GM10248 (cell line): ENCODE measurements around the gene DOHH.

ENCODE experiments used
- CTCF ChIA-PET: fragments of 300-600 bp; sonication (Branson Sonifier 250); formaldehyde crosslinking; extraction: SDS; loops from one replicate; lab custom pipeline; 2021; ENCODE audit warnings: antibody characterized with exemption; lab: Yijun Ruan, JAX
- POLR2A ChIA-PET: fragments of 350-650 bp; sonication (Branson Sonifier 250); formaldehyde crosslinking; extraction: SDS; loops from one replicate; lab custom pipeline; 2020; ENCODE audit warnings: antibody characterized with exemption; lab: Yijun Ruan, JAX
- DNase-seq: peaks from one replicate; pipeline ENCODE4 v3.0.0; 2012; ENCODE audit errors: extremely low spot score
- CTCF ChIP-seq: IDR thresholded peaks from 2 replicates; pipeline ENCODE4 v1.5.1; 2012; ENCODE audit warnings: mild to moderate bottlenecking, low read depth; ENCODE audit errors: extremely low read depth, missing control alignments, control extremely low read depth

DOHH gene

GRCh38 chr19:3545669-3546034 lies 45.2 kb upstream of the DOHH start:
- no peak for DNase-seq
- CTCF ChIA-PET, result interaction anchor here (0.8 to 3.9 kb wide), 21 partner anchors 11 to 168 kb away, joined by 3 to 68 read pairs (median 4); partner anchors contain the start of gene MFSD12
- TF ChIP-seq CTCF, result no peak
- POLR2A ChIA-PET, result no interaction called here

GRCh38 chr19:3544742-3545668 lies 44.5 kb upstream of the DOHH start:
- POLR2A ChIA-PET, result no interaction called here
- peak; percentile 89 for DNase-seq
- CTCF ChIA-PET, result interaction anchor here (0.7 to 3.9 kb wide), 32 partner anchors 10 to 205 kb away, joined by 3 to 68 read pairs (median 4); partner anchors contain the start of genes MFSD12, PIP5K1C and TJP3
- TF ChIP-seq CTCF, result peak; percentile 99

- POLR2A ChIA-PET, result no interaction called here
- DNase-seq, result no peak
- no peak for TF ChIP-seq CTCF
- CTCF ChIA-PET, result interaction anchor here (1.1 to 3.9 kb wide), 14 partner anchors 12 to 164 kb away, joined by 3 to 68 read pairs (median 7); partner anchors contain the start of genes MFSD12 and TJP3
Observed at GRCh38 chr19:3544058-3544376, 43.5 kb upstream of the DOHH start.

- ChIA-PET POLR2A (interaction anchor here (0.6 kb wide), 1 partner anchor 11 kb away, joined by 4 read pairs; no protein-coding TSS in a partner anchor), CTCF (interaction anchor here (1.2 to 3.9 kb wide), 8 partner anchors 11 to 82 kb away, joined by 3 to 24 read pairs (median 9); no protein-coding TSS in a partner anchor)
- no peak for DNase-seq
- no peak for TF ChIP-seq CTCF
Observed at GRCh38 chr19:3543150-3544057, 42.9 kb upstream of the DOHH start.

- ChIA-PET CTCF (no interaction called here), POLR2A (no interaction called here)
- no peak for DNase-seq
- TF ChIP-seq CTCF, result no peak
Observed at GRCh38 chr19:3539756-3540118, 39.3 kb upstream of the DOHH start.

- DNase-seq, result no peak
- no peak for TF ChIP-seq CTCF
- ChIA-PET CTCF (no interaction called here), POLR2A (no interaction called here)
Observed at GRCh38 chr19:3538965-3539755, 38.7 kb upstream of the DOHH start, which contains the start of gene TEKTIP1. TSS of gene TEKTIP1 (plus strand) at chr19:3539174. CDS start at chr19:3539178, 4 bp downstream.
